NCI-H2196 (cell line): Measurements from ENCODE around the gene DPY19L1.
"Not testable (repeated sequence)": the region's sequence is repeated elsewhere in the genome, so short reads cannot be mapped to it uniquely, and the experiment has no call there.

ENCODE experiments used
- DNase-seq: peaks from one replicate; lab custom pipeline; 2025; ENCODE audit not compliant: unreplicated experiment; lab: John Stamatoyannopoulos, UW

Gene DPY19L1

DNA sequence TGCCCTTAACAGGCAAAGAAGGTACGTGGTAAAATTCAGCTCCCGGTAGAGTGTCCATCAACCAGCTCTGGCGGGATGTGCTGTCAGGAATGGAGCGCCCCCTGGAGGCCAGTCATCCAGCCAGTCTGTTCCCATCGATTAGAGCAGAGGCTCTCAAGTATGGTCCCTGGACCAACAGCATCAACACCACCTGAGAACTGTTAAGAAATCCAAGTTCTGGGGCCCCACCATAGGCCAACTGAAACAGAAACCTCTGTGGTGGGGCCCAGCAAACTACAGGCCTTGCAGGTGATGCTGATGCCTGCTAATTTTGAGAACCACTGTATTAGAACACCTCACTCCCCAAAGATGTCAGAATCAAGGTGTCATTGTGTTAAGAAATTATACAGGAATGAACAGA, 109.2 kb downstream of the DPY19L1 start:
- no peak for DNase-seq

DNA sequence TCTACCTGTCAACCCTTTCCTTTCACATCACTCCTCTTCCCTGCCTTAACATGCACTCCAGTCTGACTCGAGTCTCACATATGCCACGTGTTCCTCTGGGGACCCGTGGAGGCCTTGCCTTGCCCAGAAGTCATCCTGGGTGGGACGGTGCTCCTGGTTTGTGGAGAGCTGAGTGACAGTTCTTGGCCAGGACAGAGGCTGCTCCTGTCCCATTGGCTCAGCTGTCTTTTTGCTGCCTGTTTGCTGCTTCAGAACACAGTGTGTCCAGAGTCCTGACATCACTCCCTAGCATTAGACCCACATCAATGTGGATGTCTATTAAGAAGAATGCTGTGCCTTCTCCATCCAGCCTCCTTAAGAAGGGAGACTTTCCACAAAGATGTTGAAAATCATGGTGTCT, 116.8 kb downstream of the DPY19L1 start:
- not testable (repeated sequence) for DNase-seq

DNA sequence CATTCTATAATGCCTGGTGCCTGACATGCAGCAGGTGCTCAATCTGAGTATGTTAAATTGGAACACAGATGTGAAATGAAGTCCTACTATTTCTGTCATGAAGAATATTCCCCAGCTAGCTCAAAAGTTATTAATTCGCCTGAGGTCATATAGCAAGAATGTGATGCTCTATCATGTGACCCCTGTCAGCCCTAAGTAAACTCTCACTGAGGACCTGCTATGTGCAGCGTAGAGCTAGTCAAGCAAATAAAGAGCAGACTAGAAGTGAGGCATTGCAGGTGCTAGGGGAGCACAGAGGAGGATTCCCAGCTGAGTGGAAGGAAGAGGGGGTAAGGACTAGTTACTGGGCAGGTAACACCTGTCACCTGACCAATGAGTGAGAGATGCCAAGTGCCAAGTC, 118.2 kb downstream of the DPY19L1 start:
- not testable (repeated sequence) for DNase-seq

DNA sequence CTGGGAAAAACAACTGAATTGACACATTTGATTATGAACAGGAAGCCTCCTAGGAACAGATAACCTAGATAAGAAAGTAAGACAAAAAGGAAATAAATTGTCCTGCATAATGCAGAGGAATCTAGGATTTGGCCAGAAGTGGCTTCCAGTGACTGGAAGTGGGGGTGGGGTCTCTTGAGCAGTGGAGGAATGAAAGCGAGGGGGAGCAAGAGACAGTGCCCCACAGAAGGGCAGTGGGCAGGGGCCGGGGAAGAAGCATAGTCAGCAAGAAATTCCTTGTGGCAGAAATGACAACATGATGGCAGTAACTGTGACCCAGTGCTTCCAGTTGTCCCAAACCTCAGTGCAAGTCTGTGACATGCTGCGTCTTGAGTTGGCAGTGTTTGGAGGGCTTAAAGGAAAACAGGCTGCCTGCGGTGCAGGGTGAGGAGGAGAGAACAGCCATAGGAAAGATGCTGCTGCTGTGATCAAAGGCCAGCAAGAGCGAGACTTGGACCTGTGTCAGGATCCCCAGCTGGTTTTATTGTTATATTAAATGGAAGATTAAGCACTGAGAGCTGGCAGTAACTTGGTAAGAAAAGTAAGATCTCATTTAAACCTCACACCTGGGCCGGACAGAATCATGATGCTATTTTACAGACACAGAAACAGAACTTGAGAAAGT, 119.0 kb downstream of the DPY19L1 start:
- not testable (repeated sequence) for DNase-seq

DNA sequence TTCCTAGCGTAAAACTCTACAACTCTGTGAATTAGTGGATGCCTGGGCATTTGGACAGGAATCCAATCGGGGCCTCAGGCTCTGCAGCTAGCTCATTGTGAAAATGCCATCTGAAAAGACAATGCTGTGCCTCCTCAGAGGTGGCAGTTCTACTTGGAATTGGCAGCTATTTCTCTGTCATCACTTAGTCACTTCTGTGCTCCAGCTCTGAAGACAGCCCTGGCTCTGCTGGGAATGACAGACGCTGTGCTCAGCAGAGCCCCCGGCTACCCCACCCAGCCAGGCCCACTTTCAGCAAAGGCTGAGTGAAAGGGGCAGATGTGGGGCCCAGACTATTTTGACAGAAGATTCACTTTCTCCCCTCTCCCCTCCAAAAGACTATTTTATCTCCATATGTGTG, 119.8 kb downstream of the DPY19L1 start:
- not testable (repeated sequence) for DNase-seq

DNA sequence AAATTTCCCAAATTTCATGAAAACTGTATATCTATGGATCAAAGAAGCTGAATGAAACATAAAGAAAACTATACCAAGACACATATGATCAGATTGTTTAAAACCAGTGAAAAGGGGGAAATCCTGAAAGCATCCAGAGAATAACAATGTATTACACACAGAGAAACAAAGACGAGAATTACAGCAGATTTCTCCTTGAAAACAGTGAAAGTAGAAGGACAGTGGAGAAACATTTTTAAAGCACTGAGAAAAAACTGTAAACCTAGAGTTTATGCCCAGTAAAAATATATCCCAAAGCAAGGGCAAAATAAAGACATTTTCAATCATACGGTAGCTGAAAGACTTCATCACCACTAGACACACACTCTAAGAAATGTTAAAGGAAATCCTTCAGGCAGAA, 121.0 kb downstream of the DPY19L1 start:
- no peak for DNase-seq

DNA sequence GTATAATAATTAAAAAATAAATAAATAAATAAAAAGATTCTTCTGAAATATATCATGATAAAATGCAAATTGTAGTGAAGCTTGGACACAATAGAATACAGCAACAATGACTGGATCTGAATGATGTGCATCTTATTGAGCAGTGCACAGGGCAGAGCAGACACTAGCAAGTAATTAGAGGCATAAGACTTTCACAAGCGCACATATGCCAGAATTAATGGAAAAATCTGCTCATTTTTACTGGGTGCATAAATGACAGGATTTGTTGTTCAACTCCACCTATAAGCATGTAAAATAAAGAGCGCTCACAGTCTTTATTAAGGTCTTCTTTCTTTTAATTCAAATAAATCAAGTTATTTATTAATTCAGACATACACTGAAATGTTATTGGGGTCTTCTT, 125.0 kb downstream of the DPY19L1 start:
- no peak for DNase-seq

DNA sequence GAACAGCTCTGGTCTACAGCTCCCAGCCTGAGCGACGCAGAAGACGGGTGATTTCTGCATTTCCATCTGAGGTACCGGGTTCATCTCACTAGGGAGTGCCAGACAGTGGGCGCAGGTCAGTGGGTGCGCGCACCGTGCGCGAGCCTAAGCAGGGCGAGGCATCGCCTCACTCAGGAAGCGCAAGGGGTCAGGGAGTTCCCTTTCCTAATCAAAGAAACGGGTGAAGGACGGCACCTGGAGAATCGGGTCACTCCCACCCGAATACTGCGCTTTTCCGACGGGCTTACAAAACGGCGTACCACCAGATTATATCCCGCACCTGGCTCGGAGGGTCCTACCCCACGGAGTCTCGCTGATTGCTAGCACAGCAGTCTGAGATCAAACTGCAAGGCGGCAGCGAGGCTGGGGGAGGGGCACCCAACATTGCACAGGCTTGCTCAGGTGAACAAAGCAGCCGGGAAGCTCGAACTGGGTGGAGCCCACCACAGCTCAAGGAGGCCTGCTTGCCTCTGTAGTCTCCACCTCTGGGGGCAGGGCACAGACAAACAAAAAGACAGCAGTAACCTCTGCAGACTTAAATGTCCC, 130.9 kb downstream of the DPY19L1 start:
- not testable (repeated sequence) for DNase-seq

DNA sequence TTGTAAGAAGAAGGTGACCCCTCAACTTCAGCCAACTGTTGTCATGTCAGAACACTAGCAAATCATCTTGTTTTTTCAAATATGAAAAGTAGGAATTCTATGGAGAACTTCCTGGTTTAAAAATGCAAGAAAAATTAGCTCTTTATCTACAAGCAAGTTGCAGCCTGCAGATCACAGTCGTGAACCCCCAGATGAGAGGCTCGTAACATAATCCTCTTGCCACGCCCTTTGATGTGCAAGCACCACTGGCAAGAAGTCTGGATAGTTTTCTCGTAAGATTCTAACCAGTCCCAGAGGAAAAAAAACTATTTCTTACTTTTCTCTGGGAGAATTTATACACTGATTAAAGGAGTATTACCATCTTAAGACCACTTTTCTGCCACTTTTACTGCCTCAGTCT, 132.3 kb downstream of the DPY19L1 start:
- no peak for DNase-seq

DNA sequence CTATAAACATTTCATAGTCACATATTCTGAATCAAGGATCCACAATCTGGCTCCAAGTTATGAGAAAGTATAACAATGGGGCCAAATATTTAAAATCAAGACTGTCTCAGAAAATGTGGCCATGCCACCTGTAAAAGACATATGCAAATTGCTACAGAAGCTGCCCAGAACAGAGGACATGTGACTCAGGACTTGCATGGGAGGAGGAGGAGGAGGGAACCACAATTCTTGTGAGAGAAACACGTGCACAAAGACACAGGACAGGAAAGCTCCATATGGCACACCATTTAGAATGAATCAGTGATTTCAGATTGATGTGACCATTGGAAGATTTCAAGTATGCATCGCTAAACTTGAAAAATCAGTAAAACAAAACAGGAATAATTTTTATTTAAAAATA, 133.4 kb downstream of the DPY19L1 start:
- not testable (repeated sequence) for DNase-seq

DNA sequence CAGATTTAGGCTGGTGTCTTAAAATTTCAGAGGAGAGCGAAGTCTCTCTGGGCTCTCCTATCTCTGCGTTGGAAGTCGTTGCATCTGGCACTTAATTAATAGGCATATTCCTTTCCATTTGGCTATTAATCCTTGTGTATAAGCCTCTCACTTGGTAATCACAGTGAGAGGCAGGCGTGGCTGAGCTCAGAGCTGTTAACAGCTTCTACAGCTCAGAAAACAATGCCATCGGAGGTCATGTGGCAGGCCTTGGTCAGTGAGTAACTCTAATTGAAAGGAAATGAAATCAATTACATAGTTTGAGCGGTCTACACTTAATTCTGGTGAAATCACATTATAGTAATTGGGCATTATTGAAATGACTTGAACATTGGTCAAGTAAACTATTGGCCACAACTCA, 135.1 kb downstream of the DPY19L1 start:
- no peak for DNase-seq

DNA sequence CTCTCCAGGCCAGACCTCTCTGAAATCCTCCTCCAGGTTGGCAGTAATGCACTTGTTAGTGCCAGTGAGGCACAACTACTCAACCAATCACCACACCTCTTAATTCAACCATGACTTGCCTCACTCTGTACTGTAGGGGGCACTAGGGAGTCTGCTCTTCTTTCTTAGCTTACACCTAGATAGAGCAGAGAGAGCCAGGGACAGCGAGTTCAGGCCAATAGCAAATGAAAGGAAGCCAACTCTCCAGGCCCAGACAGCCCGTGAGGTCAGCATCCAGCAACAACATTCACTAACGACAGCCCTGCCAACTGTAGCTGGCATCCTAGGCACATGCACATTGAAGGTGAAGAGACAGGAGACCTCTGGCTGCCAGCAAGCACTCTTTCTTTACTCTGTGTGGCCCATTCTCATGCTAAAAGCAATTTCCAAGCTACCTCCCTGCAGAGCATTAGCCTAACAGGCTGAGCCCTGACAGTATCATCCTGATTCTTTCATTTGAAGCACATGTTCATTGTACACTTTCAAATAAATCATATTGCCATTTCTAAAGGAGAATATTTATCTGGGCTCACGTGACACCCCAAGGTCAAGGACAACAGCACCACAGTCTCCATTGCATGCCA, 136.3 kb downstream of the DPY19L1 start:
- no peak for DNase-seq

DNA sequence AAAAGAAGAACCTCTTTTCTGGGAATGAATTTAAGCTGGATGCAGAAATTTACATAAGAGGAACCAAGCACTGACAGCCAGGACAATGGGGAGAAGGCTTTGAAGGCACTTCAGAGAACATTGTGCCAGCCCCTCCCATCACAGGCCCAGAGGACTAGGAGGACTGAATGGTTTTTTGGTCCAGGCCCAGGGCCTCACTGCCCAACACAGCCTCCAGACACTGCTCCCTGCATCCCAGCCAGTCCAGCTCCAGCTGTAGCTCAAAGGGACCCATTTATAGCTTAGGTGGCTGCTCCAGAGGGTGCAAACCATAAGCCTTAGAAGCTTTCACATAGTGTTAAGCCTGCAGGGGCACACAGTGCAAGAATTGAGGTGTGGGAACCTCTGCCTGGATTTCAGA, 142.1 kb downstream of the DPY19L1 start:
- no peak for DNase-seq

DNA sequence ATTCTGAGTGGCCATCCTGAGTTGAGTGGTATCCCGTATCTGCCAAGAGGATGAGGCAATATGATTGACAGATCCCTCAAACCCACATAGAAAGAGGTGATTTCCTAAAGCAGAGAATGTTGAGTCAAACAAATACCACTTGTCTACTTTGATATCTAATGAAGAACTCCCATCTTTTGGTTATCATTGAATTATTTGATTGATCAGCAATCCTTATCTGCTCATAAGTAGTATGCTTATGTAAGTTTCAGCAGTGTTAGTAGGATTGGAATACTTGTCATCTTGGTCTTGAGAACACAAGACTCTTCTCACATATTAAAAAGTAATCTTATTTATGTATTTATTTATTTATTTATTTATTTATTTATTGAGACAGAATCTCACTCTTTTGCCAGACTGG, 147.3 kb downstream of the DPY19L1 start:
- DNase-seq, result no peak

DNA sequence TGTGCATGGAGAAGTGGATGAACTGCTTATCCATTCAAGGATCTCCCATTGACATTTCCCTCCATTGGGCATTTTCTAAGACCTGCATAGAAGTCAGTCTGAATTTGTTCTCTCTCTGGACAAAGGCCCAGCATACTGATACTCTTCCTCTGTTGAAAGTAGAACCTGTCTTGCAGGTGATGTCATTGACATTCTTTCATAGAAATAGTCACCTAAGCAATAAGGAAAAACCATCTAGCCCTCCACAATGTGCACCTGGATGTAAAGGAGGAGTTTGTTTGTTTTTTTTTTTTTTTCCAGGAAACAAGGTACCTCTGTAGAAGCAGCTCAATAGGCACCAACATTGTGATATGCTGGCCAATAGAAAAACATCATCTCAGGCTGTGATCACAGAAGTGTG, 150.4 kb downstream of the DPY19L1 start:
- DNase-seq, result no peak

DNA sequence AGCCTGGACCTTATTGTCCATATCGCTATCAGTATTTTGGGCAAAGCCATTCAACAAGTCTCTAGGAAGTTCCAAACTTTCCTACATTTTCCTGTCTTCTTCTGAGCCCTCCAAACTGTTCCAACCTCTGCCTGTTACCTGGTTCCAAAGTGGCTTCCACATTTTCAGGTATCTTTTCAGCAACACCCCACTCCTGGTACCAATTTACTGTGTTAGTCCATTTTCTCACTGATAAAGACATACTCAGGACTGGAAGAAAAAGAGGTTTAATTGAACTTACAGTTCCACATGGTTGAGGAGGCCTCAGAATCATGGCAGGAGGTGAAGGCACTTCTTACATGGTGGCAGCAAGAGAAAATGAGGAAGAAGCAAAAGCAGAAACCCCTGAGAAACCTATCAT, 153.4 kb downstream of the DPY19L1 start:
- not testable (repeated sequence) for DNase-seq

DNA sequence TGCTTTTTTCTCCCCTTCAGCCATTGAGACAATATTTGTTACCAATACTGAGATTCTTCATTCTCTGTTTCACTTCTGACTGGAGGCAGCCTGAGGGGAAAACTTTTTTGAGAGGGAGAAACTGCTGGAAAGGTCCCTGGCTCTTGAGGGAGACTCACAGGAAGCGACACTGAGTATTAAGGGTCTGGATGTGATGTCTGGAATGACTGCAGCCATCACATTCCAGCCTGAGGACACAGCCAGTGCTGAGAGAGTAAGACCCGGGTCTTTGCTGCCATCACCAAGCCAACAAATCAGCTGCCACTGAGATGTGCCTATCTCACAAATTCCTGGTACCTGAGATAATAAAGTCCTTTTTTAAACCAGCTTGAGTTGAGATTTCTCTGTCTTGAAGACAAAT, 157.4 kb downstream of the DPY19L1 start:
- no peak for DNase-seq

DNA sequence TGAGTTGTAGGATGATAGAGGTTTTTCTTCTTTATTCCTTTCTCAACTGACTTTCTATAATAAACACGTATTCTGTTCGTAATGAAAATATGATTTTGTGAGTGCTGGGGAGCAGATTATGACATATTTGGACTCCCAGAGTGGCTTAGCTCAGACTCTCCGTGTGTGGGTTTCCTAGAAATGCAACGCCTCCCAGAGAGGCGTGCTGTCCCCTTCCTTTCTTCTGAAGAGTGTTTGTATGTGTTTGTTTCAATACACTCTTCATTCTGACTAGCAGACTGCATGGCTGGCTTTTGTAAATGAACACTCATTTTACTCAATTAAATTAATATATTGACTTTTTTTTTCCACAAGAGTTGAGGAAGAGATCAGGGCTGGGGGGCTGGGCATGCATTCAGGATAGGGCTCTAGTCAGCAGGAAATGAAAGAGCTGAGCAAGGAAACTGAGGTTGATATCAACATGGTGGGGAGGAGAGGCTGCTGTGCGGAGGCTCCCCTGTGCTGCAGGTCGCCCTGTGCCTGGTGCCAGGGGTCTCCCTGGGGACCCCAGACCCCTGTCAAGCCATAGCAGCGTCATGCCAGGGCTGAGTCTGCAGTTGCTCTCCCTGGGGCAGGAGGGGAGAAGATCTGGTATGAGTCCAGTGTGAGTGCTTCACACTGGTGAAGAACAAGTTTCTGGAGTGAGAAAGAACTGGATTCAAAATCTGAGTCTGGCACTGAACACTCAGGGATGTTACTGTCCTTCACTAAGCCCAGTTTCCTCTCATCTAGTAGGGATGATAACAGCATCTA, 158.1 kb downstream of the DPY19L1 start:
- DNase-seq, result not testable (repeated sequence)
